K562 (cell line): Measurements from ENCODE around the gene CPLX3.

ENCODE experiments used
- ADNP ChIP-seq: fragments of 200-800 bp; sonication (Bioruptor generic); IDR thresholded peaks from 2 replicates; pipeline ENCODE4 v1.6.1; 2016; ENCODE audit warnings: missing genetic modification characterization, missing compliant biosample characterization
- ATF7 ChIP-seq: fragments of 450-650 bp; IDR thresholded peaks from 2 replicates; pipeline ENCODE4 v1.7.1; 2014; ENCODE audit warnings: mild to moderate bottlenecking, moderate library complexity
- FOXP1 ChIP-seq: sonication (generic); formaldehyde crosslinking; IDR thresholded peaks from 2 replicates; pipeline ENCODE4 v1.8.0; 2022; ENCODE audit warnings: mild to moderate bottlenecking, missing genetic modification reagents
- MAFG ChIP-seq: fragments of 450-650 bp; conservative IDR thresholded peaks from 2 replicates; pipeline ENCODE4 v1.6.1; 2016; ENCODE audit warnings: missing genetic modification characterization, missing compliant biosample characterization
- POLR2AphosphoS5 ChIP-seq: IDR thresholded peaks from 2 replicates; pipeline ENCODE4 v1.6.1; 2011; ENCODE audit warnings: mild to moderate bottlenecking, low read depth, low read length, moderate library complexity; ENCODE audit not compliant: control insufficient read depth, insufficient read depth
- RNF2 ChIP-seq: sonication (generic); IDR thresholded peaks from 2 replicates; pipeline ENCODE4 v1.6.1; 2016
- ZBTB1 ChIP-seq: sonication (generic); formaldehyde crosslinking; IDR thresholded peaks from 2 replicates; pipeline ENCODE4 v1.8.1; 2023; ENCODE audit warnings: missing genetic modification reagents, low read depth, mild to moderate bottlenecking, borderline replicate concordance
- ZNF830 ChIP-seq: fragments of 250-450 bp; sonication (Bioruptor Pico); IDR thresholded peaks from 2 replicates; pipeline ENCODE4 v1.5.0; 2021; ENCODE audit warnings: mild to moderate bottlenecking
- TF ChIP-seq, protein P1 (sequence below): sonication (generic); formaldehyde crosslinking; IDR thresholded peaks from 2 replicates; pipeline ENCODE4 v1.8.1; 2023; ENCODE audit warnings: mild to moderate bottlenecking, missing genetic modification reagents
- TF ChIP-seq, protein P2 (sequence below), 3 experiments: IDR thresholded peaks in 2 of 3; conservative IDR thresholded peaks in 1 of 3; 2 replicates each; pipeline ENCODE4 v1.5.1; 2011 to 2012; ENCODE audit warnings: low read length in 3 of 3, mild to moderate bottlenecking in 3 of 3, control low read depth in 2 of 3, improper control_type of control experiment in 1 of 3, inconsistent platforms in 1 of 3, low read depth in 1 of 3, mixed read lengths in 1 of 3, moderate library complexity in 1 of 3; ENCODE audit not compliant: insufficient read depth in 2 of 3

DNA sequence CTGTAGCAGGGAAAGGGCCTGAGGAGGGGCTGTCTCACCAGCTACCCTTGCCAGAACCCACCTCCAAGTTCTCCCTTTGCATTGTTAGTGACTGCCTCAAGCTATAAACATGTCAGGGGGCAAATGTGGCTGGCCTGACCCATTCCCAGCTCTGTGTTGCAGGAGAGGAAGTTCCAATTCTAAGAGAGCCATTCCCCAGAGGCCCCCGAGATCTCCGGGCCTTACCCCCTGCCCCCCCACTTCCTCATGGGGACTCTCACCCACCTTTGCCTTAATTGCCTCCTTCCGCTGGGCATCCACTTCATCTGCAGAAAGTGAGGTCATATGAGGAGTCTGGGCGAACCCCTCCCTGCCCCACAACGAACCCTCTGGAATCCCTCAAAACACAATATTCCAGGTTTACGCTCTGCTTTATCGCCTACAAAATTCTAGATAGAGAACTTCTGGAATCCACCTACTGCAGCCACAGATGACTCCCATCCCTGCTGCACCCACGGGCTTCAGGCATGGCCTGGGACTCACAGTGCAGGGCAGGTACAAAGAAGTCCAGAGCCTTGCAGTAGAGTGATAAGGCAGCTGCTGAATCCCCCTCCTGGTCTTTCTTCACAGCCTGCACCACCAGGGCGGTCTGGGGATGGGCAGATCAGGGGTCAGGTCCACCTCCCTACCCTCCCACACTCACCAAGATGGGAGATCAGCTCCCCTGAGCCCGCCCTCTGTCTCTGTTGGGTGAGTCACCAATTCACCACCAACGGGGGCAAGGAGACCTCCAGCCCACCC is 12.5 kb downstream of the CPLX3 start:
- TF ChIP-seq, protein P1, sequence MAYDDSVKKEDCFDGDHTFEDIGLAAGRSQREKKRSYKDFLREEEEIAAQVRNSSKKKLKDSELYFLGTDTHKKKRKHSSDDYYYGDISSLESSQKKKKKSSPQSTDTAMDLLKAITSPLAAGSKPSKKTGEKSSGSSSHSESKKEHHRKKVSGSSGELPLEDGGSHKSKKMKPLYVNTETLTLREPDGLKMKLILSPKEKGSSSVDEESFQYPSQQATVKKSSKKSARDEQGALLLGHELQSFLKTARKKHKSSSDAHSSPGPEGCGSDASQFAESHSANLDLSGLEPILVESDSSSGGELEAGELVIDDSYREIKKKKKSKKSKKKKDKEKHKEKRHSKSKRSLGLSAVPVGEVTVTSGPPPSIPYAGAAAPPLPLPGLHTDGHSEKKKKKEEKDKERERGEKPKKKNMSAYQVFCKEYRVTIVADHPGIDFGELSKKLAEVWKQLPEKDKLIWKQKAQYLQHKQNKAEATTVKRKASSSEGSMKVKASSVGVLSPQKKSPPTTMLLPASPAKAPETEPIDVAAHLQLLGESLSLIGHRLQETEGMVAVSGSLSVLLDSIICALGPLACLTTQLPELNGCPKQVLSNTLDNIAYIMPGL (CRISPR knock-in tag): no peak
- TF ChIP-seq, protein P2, sequence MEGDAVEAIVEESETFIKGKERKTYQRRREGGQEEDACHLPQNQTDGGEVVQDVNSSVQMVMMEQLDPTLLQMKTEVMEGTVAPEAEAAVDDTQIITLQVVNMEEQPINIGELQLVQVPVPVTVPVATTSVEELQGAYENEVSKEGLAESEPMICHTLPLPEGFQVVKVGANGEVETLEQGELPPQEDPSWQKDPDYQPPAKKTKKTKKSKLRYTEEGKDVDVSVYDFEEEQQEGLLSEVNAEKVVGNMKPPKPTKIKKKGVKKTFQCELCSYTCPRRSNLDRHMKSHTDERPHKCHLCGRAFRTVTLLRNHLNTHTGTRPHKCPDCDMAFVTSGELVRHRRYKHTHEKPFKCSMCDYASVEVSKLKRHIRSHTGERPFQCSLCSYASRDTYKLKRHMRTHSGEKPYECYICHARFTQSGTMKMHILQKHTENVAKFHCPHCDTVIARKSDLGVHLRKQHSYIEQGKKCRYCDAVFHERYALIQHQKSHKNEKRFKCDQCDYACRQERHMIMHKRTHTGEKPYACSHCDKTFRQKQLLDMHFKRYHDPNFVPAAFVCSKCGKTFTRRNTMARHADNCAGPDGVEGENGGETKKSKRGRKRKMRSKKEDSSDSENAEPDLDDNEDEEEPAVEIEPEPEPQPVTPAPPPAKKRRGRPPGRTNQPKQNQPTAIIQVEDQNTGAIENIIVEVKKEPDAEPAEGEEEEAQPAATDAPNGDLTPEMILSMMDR (IDR thresholded peaks at IDR 0.05 in 2 of 3, conservative IDR thresholded peaks at IDR 0.05 in 1 of 3; ENCODE audit: insufficient read depth in 2 of 3, low read depth in 1 of 3, low read length in 3 of 3): no peak
- no peak for TF ChIP-seq POLR2AphosphoS5
- TF ChIP-seq ADNP (tag): no peak
- no peak for TF ChIP-seq ATF7
- no peak for TF ChIP-seq MAFG (tag)
- no peak for TF ChIP-seq RNF2
- TF ChIP-seq FOXP1: no peak
- TF ChIP-seq ZNF830 (CRISPR knock-in tag): no peak
- no peak for TF ChIP-seq ZBTB1 (CRISPR knock-in tag)
